PC-3 (cell line): ENCODE data around the gene PPP6R2.

Experiments used
- CTCF ChIP-seq: fragments of 300-600 bp; sonication (generic); conservative IDR thresholded peaks from 2 replicates; pipeline ENCODE4 v1.5.1; 2017; ENCODE audit warnings: antibody characterized with exemption, low read depth, mild to moderate bottlenecking, low read length
- EZH2 ChIP-seq: fragments of 300-600 bp; sonication (generic); IDR thresholded peaks from one replicate; pipeline ENCODE4 v1.6.1; 2017; ENCODE audit warnings: antibody characterized with exemption, mild to moderate bottlenecking, low read length; ENCODE audit not compliant: unreplicated experiment
- EZH2phosphoT487 ChIP-seq: fragments of 300-600 bp; sonication (generic); IDR thresholded peaks from 2 replicates; pipeline ENCODE4 v1.6.1; 2018; ENCODE audit warnings: mild to moderate bottlenecking, antibody characterized with exemption, low read length, borderline replicate concordance

DNA sequence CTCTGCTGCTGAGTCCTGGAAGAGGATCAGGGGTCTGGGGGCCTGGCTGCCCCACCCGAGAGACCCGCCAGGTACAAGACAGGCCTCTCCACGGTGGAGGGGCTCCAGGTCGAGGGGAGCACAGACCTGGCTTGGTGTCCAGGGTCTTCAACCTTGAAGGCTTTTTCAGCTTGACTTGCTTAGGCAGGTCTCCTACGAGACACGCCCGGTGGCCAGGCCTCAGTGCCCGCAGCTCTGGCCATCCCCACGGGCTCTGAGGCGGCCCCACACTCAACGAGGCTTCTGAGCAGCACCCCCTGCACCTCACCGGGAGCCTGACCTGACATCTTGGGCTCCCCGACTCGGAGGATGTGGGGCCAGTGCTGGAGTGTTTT, 29.1 kb upstream of the PPP6R2 start:
- TF ChIP-seq CTCF (no peak), EZH2phosphoT487 (no peak), EZH2 (no peak)
